GDM1 (cell line): ENCODE measurements around the gene RPS10.
"Not testable (repeated sequence)": the region's sequence is repeated elsewhere in the genome, so short reads cannot be mapped to it uniquely, and the experiment has no call there.

Experiments
- DNase-seq: peaks from one replicate; lab custom pipeline; 2025; lab: John Stamatoyannopoulos, UW

The RPS10 gene

GRCh38 chr6:34392497-34393190 lies 33.2 kb downstream of the RPS10 start, which contains the start of gene NUDT3:
Gene NUDT3, minus strand, starts transcription at chr6:34392669. Its CDS starts 307 bp downstream, at chr6:34392362.
- DNase-seq: peak; percentile 94

DNA sequence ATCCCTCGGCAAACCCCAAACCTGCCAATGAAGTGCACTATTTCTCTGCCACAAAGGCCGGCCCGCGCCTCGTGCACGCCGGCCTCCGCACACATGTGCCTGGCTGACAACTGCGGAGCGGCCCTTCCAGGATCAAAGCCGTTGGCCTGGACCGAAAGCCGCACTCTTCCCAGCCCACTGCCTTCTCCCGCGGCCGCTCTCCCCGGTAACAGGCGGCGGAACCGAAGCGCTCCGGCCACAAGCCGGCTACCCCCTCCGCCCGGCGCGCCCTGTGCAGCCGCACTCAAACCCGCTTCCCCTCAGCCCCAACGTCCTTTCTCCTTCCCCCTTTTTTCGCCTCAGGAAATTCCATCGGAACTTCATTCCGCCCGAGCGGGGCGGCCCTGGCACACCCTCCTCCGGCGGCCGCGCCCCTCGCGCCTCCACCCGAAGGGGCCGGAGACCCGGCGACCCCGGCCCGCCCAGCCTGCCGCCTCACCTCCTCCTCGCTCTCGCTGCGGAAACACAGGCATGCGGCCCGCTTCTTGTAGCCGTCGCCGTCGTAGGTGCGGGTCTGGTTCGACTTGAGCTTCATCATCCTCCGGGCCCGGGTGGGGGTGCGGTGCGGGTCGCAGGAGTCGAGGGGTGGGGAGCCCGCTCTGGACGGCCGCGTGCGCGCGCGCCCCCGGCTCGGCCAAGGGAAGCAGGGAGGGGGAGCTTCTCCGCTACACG lies 33.9 kb downstream of the RPS10 start:
- DNase-seq: peak; percentile 55

GRCh38 chr6:34391473-34391785 lies 34.4 kb downstream of the RPS10 start:
- no peak for DNase-seq

- DNase-seq: no peak
Measured at GRCh38 chr6:34390531-34391472, 35.1 kb downstream of the RPS10 start.

DNA sequence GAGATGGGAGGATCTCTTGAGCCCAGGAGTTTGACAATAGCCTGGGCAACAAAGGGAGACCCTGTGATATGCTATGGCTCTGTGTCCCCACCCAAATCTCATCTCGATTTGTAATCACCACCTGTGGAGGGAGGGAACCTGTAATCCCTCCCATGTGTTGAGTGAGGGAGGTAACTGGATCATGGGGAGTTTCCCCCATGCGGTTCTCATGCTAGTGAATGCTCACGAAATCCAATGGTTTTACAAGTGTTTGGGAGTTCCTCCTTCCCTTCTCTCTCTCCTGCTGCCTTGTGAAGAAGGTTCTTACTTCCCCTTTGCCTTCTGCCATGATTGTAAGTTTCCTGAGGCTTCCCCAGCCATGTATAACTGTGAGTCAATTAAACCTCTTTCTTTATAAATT lies 36.8 kb downstream of the RPS10 start:
- no peak for DNase-seq

DNA sequence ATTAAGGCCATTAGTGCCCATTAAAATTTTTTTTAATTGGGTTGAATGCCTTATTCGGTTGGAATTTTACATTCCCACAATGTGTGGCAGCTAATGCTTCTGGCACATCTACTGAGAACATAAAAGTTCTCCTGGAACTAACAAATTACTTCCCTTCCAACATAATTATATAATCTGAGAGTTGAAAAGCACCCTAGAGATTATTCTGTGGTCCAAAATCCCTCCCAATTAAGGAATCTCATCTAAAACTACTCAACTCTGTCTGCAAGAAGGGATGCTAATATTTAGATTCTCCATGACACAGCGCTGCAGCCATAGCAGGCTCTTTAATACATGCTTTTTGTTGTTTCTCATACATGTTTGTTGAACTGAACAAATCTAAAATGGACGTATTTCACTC lies 37.4 kb downstream of the RPS10 start:
- no peak for DNase-seq

- DNase-seq: no peak
Measured at GRCh38 chr6:34386316-34387137, 39.3 kb downstream of the RPS10 start.

- no peak for DNase-seq
Measured at GRCh38 chr6:34385793-34386195, 40.1 kb downstream of the RPS10 start.

- no peak for DNase-seq
Measured at GRCh38 chr6:34384321-34385153, 41.3 kb downstream of the RPS10 start.

- no peak for DNase-seq
Measured at GRCh38 chr6:34383656-34384320, 42.1 kb downstream of the RPS10 start.

DNA sequence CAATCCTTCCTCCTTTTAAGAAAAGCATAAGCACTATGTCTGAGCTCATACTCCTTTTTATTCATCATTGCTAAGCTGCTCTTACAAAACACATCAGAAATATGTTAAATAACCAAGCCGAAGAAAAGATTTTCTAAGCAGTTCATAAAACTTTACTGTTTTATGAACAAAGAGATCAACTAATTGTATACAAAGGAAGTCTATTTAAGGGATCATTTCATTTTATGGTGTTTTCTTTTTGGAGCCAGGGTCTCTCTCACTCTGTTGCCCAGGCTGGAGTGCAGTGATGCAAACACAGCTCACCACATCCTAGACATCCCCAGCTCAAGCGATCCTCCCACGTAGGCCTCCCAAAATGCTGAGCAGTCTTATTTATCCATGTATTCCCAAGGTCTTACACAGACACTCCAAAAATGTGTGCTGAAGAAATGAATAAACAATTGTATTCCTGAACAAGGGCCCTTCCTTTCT lies 42.7 kb downstream of the RPS10 start:
- DNase-seq: no peak

DNA sequence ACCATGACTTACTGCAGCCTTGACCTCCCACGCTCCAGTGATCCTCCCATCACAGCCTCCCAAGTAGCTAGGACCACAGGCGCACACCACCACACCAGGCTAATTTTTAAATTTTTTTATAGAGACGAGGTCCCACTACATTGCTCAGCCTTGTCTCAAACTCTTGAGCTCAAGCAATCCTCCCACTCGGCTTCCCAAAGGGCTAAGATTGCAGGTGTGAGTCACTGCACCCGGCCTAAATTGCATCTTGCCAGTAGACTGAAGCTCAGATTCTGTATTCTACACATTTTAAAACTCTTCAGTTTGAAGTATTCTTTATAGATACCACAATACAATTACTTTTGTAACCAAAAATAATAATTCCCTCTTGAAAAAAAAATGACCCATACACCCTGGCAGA lies 44.8 kb downstream of the RPS10 start:
- DNase-seq: no peak

DNA sequence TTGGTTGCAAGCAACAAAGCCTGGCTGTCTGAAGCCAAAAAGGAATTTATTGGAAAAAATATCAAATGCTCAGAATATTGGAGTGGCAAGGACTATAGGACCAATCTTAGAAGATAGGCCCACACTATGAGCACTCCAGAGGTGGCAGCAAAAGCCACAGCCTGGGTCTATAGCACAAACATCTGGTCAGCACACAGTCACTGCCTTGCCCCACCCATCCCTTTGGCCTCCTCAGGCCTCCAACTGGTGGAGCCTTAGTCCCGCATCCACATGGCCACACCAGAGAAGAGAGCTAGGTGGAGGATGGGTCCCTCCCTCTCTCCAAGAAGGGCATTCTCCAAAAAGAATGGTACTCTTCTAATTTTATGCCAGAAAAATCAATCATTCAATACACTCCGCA lies 47.4 kb downstream of the RPS10 start:
- no peak for DNase-seq

GRCh38 chr6:34377984-34378383 lies 47.9 kb downstream of the RPS10 start:
- no peak for DNase-seq

- DNase-seq: not testable (repeated sequence)
Measured at GRCh38 chr6:34377571-34377970, 48.3 kb downstream of the RPS10 start.

GRCh38 chr6:34375833-34376232 lies 50.0 kb downstream of the RPS10 start:
- no peak for DNase-seq

- no peak for DNase-seq
Measured at GRCh38 chr6:34374508-34374907, 51.4 kb downstream of the RPS10 start.

DNA sequence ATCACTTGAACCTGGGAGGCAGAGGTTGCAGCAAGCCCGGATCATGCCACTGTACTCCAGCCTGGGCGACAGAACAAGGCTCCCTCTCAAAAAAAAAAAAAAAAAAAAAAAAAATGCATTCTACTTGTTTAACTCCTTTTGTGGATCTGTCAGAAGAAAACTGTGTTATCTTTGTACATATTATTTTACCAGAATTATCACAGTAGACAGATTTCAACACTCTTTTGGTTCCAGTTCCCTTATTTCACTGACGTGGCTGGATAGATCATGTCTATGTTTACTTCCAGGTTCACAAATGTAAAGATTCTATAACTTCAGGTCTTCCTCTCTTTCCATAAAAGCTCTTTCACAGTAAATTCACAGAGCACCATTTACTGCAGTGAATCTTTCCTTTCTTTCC lies 51.8 kb downstream of the RPS10 start:
- no peak for DNase-seq

GRCh38 chr6:34373511-34373910 lies 52.4 kb downstream of the RPS10 start:
- no peak for DNase-seq

GRCh38 chr6:34371865-34372264 lies 54.0 kb downstream of the RPS10 start:
- DNase-seq: not testable (repeated sequence)
